Measurements from ENCODE around the gene DUSP2.

Gene DUSP2

DNA sequence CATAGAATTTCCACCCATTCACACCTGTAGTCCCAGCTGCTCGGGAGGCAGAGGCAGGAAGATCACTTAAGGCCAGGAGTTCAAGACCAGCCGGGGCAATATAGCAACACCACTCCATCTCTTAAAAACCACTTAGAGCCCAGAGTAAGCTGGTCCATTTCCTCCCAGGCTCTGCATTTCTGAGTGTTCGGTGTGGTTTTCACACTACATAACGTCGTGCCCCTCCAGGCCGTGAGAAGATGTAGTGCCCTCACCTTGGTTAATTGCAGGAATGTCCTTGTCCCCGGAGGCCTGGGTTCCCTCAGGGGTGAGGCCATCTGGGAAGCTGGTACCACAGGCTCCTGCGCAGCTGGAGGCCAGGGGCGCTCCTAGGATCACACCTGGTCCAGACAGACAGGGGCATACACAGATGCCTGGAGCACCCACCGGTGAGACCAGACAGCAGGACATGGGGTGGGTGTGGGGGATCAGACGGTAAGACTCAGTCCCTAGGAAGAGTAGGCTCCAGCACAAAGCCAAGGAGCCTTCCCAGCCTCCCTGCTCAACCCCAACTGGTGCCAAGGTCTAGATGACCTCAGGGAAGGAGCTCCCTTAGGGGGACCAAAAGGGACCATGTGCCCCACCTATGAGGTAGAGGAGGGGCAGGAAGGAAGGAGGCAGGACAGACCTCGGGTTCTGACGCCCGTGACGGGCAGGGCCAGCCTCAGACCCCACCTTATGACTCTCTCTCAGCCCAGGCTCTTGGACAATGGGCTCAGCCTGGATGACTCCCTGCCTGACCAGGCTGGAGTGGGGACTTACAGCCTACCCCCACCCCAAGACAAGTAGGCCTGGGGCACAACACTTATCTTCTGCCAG, 7.7 kb downstream of the DUSP2 start:
- Histone ChIP-seq H3K27ac (ENCODE audit: low read depth, low read length) (no peak overlapping the region), H3K27me3 (ENCODE audit: control insufficient read depth, insufficient read depth, low read length) (no peaks in the 10 kb centered on the region), H3K9ac (ENCODE audit: low read depth, low read length) (no peak overlapping the region), H3K4me1 (ENCODE audit: control insufficient read depth, insufficient read depth, low read length) (peaks cover 10% of the 10 kb centered on the region), H3K9me3 (ENCODE audit: control insufficient read depth, insufficient read depth, low read length) (no peaks in the 10 kb centered on the region), H3K36me3 (ENCODE audit: control insufficient read depth, insufficient read depth, low read length) (no peaks in the 10 kb centered on the region), H3K4me3 (ENCODE audit: low read depth, low read length) (no peak overlapping the region)

DNA sequence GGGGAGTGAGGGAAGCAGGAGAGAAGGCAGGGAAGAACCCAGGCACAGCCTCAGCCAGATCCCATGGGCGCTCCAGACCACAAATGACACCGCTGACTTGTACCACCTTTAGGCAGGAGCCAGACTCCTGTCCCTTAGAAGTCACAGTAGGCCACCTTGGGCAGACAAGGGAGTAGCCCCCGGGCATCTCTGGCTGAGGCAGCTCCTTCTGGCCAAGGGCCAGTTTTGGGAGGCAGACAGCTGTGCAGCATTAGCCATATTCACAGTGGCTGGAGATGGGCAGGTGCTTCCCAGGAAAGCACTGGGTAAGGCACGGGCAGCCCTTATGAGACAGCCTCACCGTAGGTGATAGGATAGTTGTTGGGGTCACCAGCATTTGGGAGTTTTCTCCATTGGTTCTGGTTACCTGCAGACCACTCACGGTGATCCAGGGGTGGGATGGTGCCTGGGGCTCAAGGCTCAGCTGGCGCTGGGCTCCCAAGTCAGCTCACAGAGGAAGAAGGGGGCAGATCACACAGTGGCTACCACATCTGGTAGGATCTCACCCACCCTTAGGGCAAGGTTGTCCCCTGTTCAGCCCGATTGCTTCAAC, 9.0 kb downstream of the DUSP2 start:
- Histone ChIP-seq H3K4me3 (ENCODE audit: low read depth, low read length) (no peak overlapping the region), H3K9ac (ENCODE audit: low read depth, low read length) (no peak overlapping the region), H3K4me1 (ENCODE audit: control insufficient read depth, insufficient read depth, low read length) (peaks cover 10% of the 10 kb centered on the region), H3K36me3 (ENCODE audit: control insufficient read depth, insufficient read depth, low read length) (no peaks in the 10 kb centered on the region), H3K27me3 (ENCODE audit: control insufficient read depth, insufficient read depth, low read length) (no peaks in the 10 kb centered on the region), H3K27ac (ENCODE audit: low read depth, low read length) (no peak overlapping the region), H3K9me3 (ENCODE audit: control insufficient read depth, insufficient read depth, low read length) (no peaks in the 10 kb centered on the region)

DNA sequence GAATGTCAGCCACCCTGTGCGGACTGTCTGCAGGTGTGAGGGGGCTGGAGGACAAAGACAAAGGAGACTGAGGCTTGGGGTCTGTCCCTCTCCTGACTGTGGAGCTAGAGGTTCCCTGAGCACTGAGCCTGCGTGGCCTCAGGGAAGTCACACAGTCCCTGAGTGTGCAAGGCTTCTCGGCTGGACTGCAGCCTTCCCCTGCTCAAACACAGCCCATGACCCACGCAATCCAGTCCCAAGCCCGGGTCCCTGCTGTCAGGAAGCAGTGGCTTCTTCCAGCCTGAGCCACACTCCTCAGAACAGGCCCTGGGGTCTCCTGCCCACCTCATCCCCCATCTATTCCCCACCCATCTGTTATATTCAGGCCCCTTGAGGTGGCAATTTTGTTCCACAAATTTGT, 9.6 kb downstream of the DUSP2 start:
- Histone ChIP-seq H3K36me3 (ENCODE audit: control insufficient read depth, insufficient read depth, low read length) (no peaks in the 10 kb centered on the region), H3K4me3 (ENCODE audit: low read depth, low read length) (no peak overlapping the region), H3K9me3 (ENCODE audit: control insufficient read depth, insufficient read depth, low read length) (no peaks in the 10 kb centered on the region), H3K4me1 (ENCODE audit: control insufficient read depth, insufficient read depth, low read length) (peaks cover 10% of the 10 kb centered on the region), H3K27me3 (ENCODE audit: control insufficient read depth, insufficient read depth, low read length) (no peaks in the 10 kb centered on the region), H3K27ac (ENCODE audit: low read depth, low read length) (no peak overlapping the region), H3K9ac (ENCODE audit: low read depth, low read length) (no peak overlapping the region)

DNA sequence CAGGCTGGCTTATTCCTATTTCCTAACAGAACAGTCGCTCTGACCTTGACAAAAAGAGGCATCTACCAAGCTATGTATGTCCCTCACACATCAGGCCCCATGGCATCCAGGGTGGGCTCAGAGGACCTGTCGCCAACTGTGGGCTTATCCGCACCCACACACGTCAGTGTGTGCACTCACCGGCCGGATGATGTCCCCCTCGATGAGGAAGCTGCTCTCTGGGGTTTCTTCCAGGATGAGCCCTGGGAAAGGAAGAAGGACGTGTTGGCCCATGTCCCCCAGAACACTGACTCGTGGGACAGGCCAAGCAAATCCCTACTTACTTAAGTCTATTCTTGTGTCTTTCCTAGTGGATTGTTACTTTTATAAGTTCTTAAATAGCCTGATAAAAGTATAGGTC, 10.1 kb downstream of the DUSP2 start:
- Histone ChIP-seq H3K36me3 (ENCODE audit: control insufficient read depth, insufficient read depth, low read length) (no peaks in the 10 kb centered on the region), H3K27me3 (ENCODE audit: control insufficient read depth, insufficient read depth, low read length) (no peaks in the 10 kb centered on the region; the same call in 1 of the 2 replicates), H3K27ac (ENCODE audit: low read depth, low read length) (no peak overlapping the region), H3K4me1 (ENCODE audit: control insufficient read depth, insufficient read depth, low read length) (peaks cover 10% of the 10 kb centered on the region), H3K9ac (ENCODE audit: low read depth, low read length) (no peak overlapping the region), H3K4me3 (ENCODE audit: low read depth, low read length) (no peak overlapping the region), H3K9me3 (ENCODE audit: control insufficient read depth, insufficient read depth, low read length) (no peaks in the 10 kb centered on the region)

DNA sequence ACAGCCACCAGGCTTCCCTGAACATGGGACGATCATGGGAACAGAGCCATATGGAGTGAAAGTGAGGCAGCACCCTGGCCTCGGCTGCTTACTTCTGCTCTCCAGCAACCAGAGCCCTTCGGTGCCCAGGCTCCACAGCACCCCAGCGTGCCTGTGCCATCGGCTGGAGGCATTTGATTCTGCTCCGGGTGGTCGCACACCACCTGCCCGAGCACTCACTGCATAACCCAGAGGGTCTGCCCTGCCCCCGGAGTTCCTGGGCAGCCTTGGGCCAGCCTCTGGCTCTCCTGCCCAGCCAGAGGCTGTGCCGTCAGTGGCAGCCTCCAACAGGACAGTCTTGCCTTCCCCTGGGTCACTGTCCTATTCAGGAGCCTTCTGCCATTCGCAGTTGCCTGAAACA, 10.8 kb downstream of the DUSP2 start:
- Histone ChIP-seq H3K36me3 (ENCODE audit: control insufficient read depth, insufficient read depth, low read length) (no peaks in the 10 kb centered on the region), H3K27ac (ENCODE audit: low read depth, low read length) (no peak overlapping the region), H3K4me3 (ENCODE audit: low read depth, low read length) (no peak overlapping the region), H3K9ac (ENCODE audit: low read depth, low read length) (no peak overlapping the region), H3K27me3 (ENCODE audit: control insufficient read depth, insufficient read depth, low read length) (no peaks in the 10 kb centered on the region; the same call in 1 of the 2 replicates), H3K9me3 (ENCODE audit: control insufficient read depth, insufficient read depth, low read length) (no peaks in the 10 kb centered on the region), H3K4me1 (ENCODE audit: control insufficient read depth, insufficient read depth, low read length) (peaks cover 9% of the 10 kb centered on the region)

DNA sequence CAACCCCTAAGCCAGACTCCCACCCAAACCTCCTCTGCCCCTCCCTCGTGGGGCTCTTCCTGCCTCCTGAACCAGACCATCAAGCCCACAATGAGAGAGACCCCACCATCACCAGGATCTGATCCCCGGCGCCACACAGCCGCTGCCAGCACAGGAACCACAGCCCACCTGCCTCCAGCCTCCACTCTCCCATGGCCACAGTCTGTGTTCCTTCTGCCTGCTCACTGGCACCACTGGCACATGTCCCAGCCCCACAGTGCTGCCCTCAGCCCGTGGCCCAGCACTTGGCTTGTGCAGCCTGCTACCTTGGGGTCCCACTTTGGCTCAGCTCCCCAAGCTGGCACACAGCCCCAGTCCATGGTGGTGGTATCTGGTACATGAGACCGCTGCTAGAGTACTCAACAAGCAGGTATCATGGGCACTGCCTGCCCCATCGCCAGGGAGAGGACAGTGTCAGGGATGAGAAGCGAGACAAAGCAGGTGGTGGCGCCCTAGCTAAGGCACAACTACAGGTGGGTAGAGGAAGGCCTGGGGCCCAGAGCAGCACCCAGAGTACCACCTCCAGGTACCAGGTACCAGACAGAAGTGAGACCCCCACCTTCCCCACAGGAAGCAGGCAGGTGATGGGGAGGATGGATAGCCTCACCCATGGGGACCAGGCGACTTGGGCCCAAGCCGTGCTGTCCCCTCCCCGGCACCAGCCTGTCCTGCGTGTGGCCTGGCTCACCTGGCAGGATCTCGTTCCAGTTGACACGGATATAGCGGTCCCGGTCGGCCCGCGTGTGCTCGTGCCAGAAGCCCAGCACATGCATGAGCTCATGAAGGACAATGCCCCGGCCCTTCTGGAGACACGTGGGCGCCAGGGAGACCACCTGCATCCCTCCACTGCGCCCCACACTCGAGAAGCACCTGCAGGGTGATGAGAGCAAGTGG, 13.2 kb downstream of the DUSP2 start:
- Histone ChIP-seq H3K4me3 (ENCODE audit: low read depth, low read length) (no peak overlapping the region), H3K36me3 (ENCODE audit: control insufficient read depth, insufficient read depth, low read length) (no peaks in the 10 kb centered on the region), H3K9me3 (ENCODE audit: control insufficient read depth, insufficient read depth, low read length) (no peaks in the 10 kb centered on the region), H3K27ac (ENCODE audit: low read depth, low read length) (no peak overlapping the region), H3K4me1 (ENCODE audit: control insufficient read depth, insufficient read depth, low read length) (no peaks in the 10 kb centered on the region), H3K27me3 (ENCODE audit: control insufficient read depth, insufficient read depth, low read length) (no peaks in the 10 kb centered on the region; the same call in 1 of the 2 replicates), H3K9ac (ENCODE audit: low read depth, low read length) (no peak overlapping the region)

DNA sequence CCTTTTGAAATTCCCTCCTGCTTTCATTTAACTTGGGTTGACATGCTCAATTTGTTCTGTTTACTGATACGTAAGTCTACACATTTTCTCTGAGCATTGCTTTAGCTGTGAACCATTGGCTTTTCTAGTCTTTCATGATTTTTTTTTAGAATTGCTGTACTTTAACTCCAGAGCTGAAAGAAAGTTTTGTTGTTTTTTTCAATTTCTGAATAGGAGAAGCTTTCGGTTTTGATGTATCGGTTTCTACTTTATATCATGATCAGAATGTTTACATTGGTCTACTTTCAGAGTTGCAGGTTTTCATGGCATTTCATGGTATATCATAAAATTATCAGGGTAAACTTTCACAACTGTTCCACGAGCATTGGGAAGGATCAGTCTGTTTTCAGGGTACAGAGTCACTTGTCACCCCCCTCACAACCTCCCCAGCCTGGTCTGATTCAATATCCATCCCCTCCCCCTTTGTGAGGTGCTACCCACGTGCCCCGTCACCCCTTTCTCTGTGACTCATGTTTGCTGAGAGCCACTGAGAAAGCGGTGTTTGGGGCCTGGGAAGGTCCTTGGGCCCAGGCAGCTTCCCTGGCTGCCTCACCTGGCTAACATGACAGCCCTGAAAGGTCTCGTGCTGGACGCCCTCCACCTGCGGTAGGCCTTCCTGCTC, 14.0 kb downstream of the DUSP2 start:
- Histone ChIP-seq H3K4me1 (ENCODE audit: control insufficient read depth, insufficient read depth, low read length) (no peaks in the 10 kb centered on the region), H3K9me3 (ENCODE audit: control insufficient read depth, insufficient read depth, low read length) (no peaks in the 10 kb centered on the region), H3K9ac (ENCODE audit: low read depth, low read length) (no peak overlapping the region), H3K27me3 (ENCODE audit: control insufficient read depth, insufficient read depth, low read length) (no peaks in the 10 kb centered on the region; the same call in 1 of the 2 replicates), H3K4me3 (ENCODE audit: low read depth, low read length) (no peak overlapping the region), H3K36me3 (ENCODE audit: control insufficient read depth, insufficient read depth, low read length) (no peaks in the 10 kb centered on the region), H3K27ac (ENCODE audit: low read depth, low read length) (no peak overlapping the region)

DNA sequence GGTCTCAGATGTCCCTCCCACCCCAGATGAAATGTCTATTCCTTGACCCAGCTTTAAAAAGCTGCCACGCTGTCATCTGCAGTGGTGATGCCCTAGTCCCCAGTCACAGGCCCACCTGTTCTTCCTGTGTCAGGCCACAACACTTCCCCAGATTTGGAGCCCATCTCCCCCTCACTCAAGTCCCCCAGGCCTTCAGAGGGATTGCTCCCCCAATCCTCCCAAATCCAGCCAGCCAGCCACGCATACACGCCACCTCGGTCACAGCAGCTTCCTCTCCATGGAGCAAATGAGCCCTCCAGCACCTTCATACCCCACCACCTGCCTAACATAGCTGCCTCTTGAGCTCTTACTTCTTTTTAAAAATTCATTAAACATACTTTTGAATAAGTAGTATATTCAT, 14.8 kb downstream of the DUSP2 start:
- Histone ChIP-seq H3K9ac (ENCODE audit: low read depth, low read length) (no peak overlapping the region), H3K4me1 (ENCODE audit: control insufficient read depth, insufficient read depth, low read length) (no peaks in the 10 kb centered on the region), H3K27ac (ENCODE audit: low read depth, low read length) (no peak overlapping the region), H3K4me3 (ENCODE audit: low read depth, low read length) (no peak overlapping the region), H3K36me3 (ENCODE audit: control insufficient read depth, insufficient read depth, low read length) (no peaks in the 10 kb centered on the region), H3K9me3 (ENCODE audit: control insufficient read depth, insufficient read depth, low read length) (no peaks in the 10 kb centered on the region), H3K27me3 (ENCODE audit: control insufficient read depth, insufficient read depth, low read length) (no peaks in the 10 kb centered on the region; the same call in 1 of the 2 replicates)

DNA sequence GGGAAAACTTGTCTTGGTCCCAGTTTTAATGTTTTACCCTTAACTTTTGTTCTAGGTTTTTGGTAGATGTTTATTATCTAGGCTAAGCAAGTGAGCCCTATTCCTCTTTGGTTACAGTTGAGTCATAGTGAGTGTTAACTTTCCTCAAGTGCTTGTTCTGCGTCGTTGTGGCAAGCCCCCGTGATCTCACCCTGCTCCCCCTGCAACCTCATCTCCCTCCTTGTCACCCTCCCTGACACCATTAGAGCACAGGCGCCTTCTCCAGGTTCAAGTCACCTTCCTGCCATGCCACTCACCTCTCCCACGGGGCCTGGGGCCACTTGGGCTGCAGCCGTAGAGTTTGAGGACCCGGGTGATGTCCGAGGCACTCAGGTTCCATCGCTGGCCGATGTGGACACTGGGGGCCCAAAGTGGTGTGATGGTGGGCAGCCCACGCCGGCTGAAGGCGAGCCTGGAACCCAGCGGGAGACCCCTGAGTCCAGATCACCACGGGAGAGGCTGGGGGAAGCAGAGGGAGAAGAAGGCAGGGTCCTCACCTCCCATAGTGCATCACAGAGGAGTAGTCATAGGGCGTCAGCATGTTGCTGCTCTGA, 15.6 kb downstream of the DUSP2 start:
- Histone ChIP-seq H3K4me1 (ENCODE audit: control insufficient read depth, insufficient read depth, low read length) (no peaks in the 10 kb centered on the region), H3K27me3 (ENCODE audit: control insufficient read depth, insufficient read depth, low read length) (no peaks in the 10 kb centered on the region; the same call in 1 of the 2 replicates), H3K9ac (ENCODE audit: low read depth, low read length) (no peak overlapping the region), H3K27ac (ENCODE audit: low read depth, low read length) (no peak overlapping the region), H3K36me3 (ENCODE audit: control insufficient read depth, insufficient read depth, low read length) (no peaks in the 10 kb centered on the region), H3K9me3 (ENCODE audit: control insufficient read depth, insufficient read depth, low read length) (no peaks in the 10 kb centered on the region), H3K4me3 (ENCODE audit: low read depth, low read length) (no peak overlapping the region)

DNA sequence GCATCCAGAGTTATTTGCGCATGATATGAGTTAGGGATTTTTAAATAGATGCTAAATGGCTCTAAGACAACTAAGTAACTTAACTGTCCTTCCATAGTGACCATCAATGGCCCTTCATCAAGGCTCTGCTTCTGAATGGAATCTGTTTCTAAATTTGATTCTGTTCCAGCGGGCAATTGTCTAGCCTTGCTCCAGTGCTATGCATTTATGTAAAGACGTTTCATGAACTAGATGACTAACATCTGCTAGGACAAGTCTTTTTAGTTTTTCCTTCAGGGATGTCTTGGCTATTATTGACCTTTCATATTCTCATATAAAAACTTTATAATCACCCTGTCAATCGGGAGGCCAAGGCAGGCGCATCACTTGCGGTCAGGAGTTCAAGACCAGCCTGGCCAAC, 16.8 kb downstream of the DUSP2 start:
- Histone ChIP-seq H3K36me3 (ENCODE audit: control insufficient read depth, insufficient read depth, low read length) (no peaks in the 10 kb centered on the region), H3K4me1 (ENCODE audit: control insufficient read depth, insufficient read depth, low read length) (no peaks in the 10 kb centered on the region), H3K9ac (ENCODE audit: low read depth, low read length) (no peak overlapping the region), H3K27ac (ENCODE audit: low read depth, low read length) (no peak overlapping the region), H3K4me3 (ENCODE audit: low read depth, low read length) (no peak overlapping the region), H3K9me3 (ENCODE audit: control insufficient read depth, insufficient read depth, low read length) (no peaks in the 10 kb centered on the region), H3K27me3 (ENCODE audit: control insufficient read depth, insufficient read depth, low read length) (no peaks in the 10 kb centered on the region; the same call in 1 of the 2 replicates)
